DND-41 (cell line): ENCODE measurements around the gene ARRDC1.
A peak's percentile ranks its signal among the peaks of the same experiment; 100 is the strongest.

Experiments used
- ATAC-seq: fragments of 200-7000 bp; cut with Tn5 transposase; 3 replicates; pipeline ENCODE4 v1.9.1; 2021; ENCODE audit warnings: low read depth; ENCODE audit not compliant: insufficient read depth
- DNase-seq: peaks from one replicate; pipeline ENCODE4 v3.0.0-alpha.2; 2020
- H2AFZ ChIP-seq: 2 replicates; pipeline ENCODE4 v1.6.0; 2012; ENCODE audit warnings: low read depth, low read length
- H3K27ac ChIP-seq: 2 replicates; pipeline ENCODE4 v1.5.1; 2012; ENCODE audit warnings: low read length, inconsistent platforms
- H3K27me3 ChIP-seq: fragments of 200-600 bp; sonication (generic); 2 replicates; pipeline ENCODE4 v1.6.0; 2012; ENCODE audit warnings: low read length, mild to moderate bottlenecking, inconsistent platforms; ENCODE audit not compliant: insufficient read depth, poor library complexity
- H3K36me3 ChIP-seq: 2 replicates; pipeline ENCODE4 v1.5.1; 2012; ENCODE audit warnings: low read length, inconsistent platforms; ENCODE audit not compliant: insufficient read depth
- H3K4me1 ChIP-seq: 2 replicates; pipeline ENCODE4 v1.5.1; 2012; ENCODE audit warnings: mild to moderate bottlenecking, low read length; ENCODE audit not compliant: insufficient read depth
- H3K4me2 ChIP-seq: 2 replicates; pipeline ENCODE4 v1.6.0; 2012; ENCODE audit warnings: mild to moderate bottlenecking, moderate library complexity, low read length, inconsistent platforms; ENCODE audit not compliant: insufficient read depth
- H3K4me3 ChIP-seq, 2 experiments: fragments of 200-600 bp in 1 of 2; shearing (Covaris generic) in 1 of 2; 2 replicates each; pipeline ENCODE4 v1.5.1; 2012 to 2016; ENCODE audit warnings: inconsistent platforms in 2 of 2, low read length in 2 of 2, mild to moderate bottlenecking in 2 of 2, low read depth in 1 of 2, moderate library complexity in 1 of 2
- H3K79me2 ChIP-seq: 2 replicates; pipeline ENCODE4 v1.6.0; 2012; ENCODE audit warnings: low read length, inconsistent platforms; ENCODE audit not compliant: insufficient read depth
- H3K9ac ChIP-seq: 2 replicates; pipeline ENCODE4 v1.6.0; 2012; ENCODE audit warnings: low read depth, mild to moderate bottlenecking, inconsistent platforms, low read length, moderate library complexity
- H3K9me3 ChIP-seq: 2 replicates; pipeline ENCODE4 v1.5.1; 2012; ENCODE audit warnings: low read length, moderate library complexity, mild to moderate bottlenecking, inconsistent platforms; ENCODE audit not compliant: insufficient read depth, severe bottlenecking
- H4K20me1 ChIP-seq: 2 replicates; pipeline ENCODE4 v1.6.0; 2012; ENCODE audit warnings: low read length; ENCODE audit not compliant: insufficient read depth
- CTCF ChIP-seq: IDR thresholded peaks from 2 replicates; pipeline ENCODE4 v1.5.1; 2012; ENCODE audit warnings: borderline replicate concordance, low read length, moderate library complexity, mild to moderate bottlenecking; ENCODE audit not compliant: poor library complexity, severe bottlenecking; ENCODE audit errors: extremely low read depth
- EZH2 ChIP-seq: IDR thresholded peaks from 3 replicates; pipeline ENCODE4 v1.6.1; 2012; ENCODE audit warnings: borderline replicate concordance, low read depth, mild to moderate bottlenecking, moderate library complexity, low read length, inconsistent platforms; ENCODE audit not compliant: severe bottlenecking

ARRDC1 gene

GRCh38 chr9:137638680-137639079 lies 33.2 kb downstream of the ARRDC1 start:
- Histone ChIP-seq H3K9me3 (no peaks in the 10 kb centered on the region), H3K27ac (no peak overlapping the region), H4K20me1 (peaks cover 47% of the 10 kb centered on the region), H3K4me1 (0 out of 2 replicates have a peak, but pooled peaks cover 3% of the 10 kb centered on the region), H3K4me2 (0 out of 2 replicates have a peak overlapping the region, but pooled peaks have one; percentile 35), H2AFZ (no peak overlapping the region), H3K27me3 (no peaks in the 10 kb centered on the region), H3K79me2 (peaks cover 91% of the 10 kb centered on the region), H3K4me3 (no peak overlapping the region), H3K36me3 (peaks cover 10% of the 10 kb centered on the region), H3K9ac (no peak overlapping the region)
- no peak for DNase-seq
- TF ChIP-seq CTCF, result no peak
- TF ChIP-seq EZH2, result no peak
- no peak for ATAC-seq

DNA sequence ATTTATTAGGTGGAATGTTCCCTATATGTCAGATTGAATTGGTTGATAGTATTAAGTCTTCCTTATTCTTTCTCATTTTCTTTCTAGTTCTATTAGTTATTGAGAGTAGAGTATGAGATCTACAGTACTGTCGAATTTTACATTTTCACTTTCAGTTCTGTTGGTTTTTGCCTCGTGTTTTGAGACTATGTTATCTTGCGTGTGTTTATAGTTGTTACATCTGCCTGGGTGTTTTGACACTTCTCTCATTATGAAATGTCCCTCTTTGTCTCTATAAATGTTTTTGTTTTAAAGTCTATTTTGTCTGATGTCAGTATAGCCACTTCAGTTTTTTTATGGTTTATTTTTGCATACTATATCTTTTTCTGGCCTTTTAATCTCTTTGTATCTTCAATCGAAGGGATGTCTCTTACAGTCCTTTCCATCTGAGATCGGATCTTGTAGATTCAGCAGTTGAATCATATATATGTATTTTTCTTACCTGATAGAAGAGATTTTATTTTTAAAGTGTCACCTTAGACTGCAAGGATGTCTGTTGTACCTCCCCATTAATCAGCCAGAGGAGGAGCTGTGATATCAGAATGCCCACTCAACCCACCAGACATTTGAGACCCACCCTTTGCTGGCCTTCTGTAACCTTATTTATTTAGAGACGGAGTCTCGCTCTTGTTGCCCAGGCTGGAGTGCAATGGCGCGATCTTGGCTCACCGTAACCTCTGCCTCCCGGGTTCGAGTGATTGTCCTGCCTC lies 34.0 kb downstream of the ARRDC1 start:
- peaks cover 14% of the 10 kb centered on the region for H3K36me3 ChIP-seq
- 0 out of 2 replicates have a peak overlapping the region, but pooled peaks have one; percentile 6 for H3K27ac ChIP-seq
- H3K9ac ChIP-seq, result no peak overlapping the region
- ATAC-seq, result peak; percentile 77
- no peaks in the 10 kb centered on the region for H3K27me3 ChIP-seq
- H3K9me3 ChIP-seq, result no peaks in the 10 kb centered on the region
- TF ChIP-seq EZH2 (no peak), CTCF (no peak)
- no peak overlapping the region for H2AFZ ChIP-seq
- H3K4me1 ChIP-seq, result 0 out of 2 replicates have a peak, but pooled peaks cover 3% of the 10 kb centered on the region
- peaks cover 46% of the 10 kb centered on the region for H4K20me1 ChIP-seq
- H3K4me2 ChIP-seq, result no peak overlapping the region
- H3K4me3 ChIP-seq, result no peak overlapping the region
- DNase-seq, result no peak
- H3K79me2 ChIP-seq, result peaks cover 90% of the 10 kb centered on the region

GRCh38 chr9:137640862-137641261 lies 35.4 kb downstream of the ARRDC1 start:
- H3K9me3 ChIP-seq, result no peaks in the 10 kb centered on the region

More at GRCh38 chr9:137640862-137641261, 35.4 kb downstream of the ARRDC1 start:
- Histone ChIP-seq H3K4me3 (no peak overlapping the region), H3K4me2 (no peak overlapping the region), H2AFZ (no peak overlapping the region), H3K4me1 (0 out of 2 replicates have a peak, but pooled peaks cover 3% of the 10 kb centered on the region), H3K79me2 (peaks cover 95% of the 10 kb centered on the region), H3K27me3 (no peaks in the 10 kb centered on the region), H3K9ac (no peak overlapping the region), H3K36me3 (peaks cover 14% of the 10 kb centered on the region), H3K27ac (no peak overlapping the region), H4K20me1 (peaks cover 53% of the 10 kb centered on the region)
- TF ChIP-seq EZH2 (no peak), CTCF (no peak)
- DNase-seq (no peak), ATAC-seq (no peak)
